Lower leg skin (tissue), 3 donors: Measurements from ENCODE around the gene ZNF503.

Source experiments
- POLR2A ChIP-seq, 2 donors: fragments of 450-650 bp; IDR thresholded peaks; one replicate each; pipeline ENCODE4 v1.6.1; 2016 to 2017; ENCODE audit warnings: antibody characterized with exemption in 2 of 2, mild to moderate bottlenecking in 1 of 2, moderate library complexity in 1 of 2
- TF ChIP-seq, protein P1 (sequence below), 3 donors: fragments of 450-650 bp; IDR thresholded peaks; one replicate each; pipeline ENCODE4 v1.5.1; 2016; ENCODE audit warnings: antibody characterized with exemption in 3 of 3, mild to moderate bottlenecking in 3 of 3, moderate library complexity in 2 of 3

DNA sequence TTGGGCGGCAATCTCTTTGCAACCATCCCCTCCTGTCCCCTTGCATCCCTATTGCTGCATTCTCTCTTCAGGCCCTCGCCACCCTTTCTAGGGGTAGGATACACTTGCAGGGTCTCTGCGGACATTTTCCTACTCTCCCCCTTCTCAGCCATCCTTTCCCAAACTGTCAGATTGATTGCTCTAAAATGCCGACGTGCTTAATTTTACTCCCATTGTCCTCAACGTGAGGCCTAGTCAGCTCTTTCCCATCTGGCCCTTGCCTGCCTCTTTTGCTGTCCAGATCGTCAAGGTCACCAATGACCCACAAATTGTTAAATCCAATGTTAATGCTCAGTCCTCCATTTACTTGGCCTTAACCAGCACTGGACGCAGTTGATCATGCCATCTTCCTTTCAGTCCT, 17.1 kb upstream of the ZNF503 start:
- TF ChIP-seq, protein P1, sequence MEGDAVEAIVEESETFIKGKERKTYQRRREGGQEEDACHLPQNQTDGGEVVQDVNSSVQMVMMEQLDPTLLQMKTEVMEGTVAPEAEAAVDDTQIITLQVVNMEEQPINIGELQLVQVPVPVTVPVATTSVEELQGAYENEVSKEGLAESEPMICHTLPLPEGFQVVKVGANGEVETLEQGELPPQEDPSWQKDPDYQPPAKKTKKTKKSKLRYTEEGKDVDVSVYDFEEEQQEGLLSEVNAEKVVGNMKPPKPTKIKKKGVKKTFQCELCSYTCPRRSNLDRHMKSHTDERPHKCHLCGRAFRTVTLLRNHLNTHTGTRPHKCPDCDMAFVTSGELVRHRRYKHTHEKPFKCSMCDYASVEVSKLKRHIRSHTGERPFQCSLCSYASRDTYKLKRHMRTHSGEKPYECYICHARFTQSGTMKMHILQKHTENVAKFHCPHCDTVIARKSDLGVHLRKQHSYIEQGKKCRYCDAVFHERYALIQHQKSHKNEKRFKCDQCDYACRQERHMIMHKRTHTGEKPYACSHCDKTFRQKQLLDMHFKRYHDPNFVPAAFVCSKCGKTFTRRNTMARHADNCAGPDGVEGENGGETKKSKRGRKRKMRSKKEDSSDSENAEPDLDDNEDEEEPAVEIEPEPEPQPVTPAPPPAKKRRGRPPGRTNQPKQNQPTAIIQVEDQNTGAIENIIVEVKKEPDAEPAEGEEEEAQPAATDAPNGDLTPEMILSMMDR (IDR thresholded peaks at IDR 0.05): no peak
- no peak for TF ChIP-seq POLR2A (IDR thresholded peaks at IDR 0.05)
